A673 (cell line): ENCODE results near the gene SPTLC3. TPM values are rescaled to one million over a fixed set of nuclear protein-coding genes. Genes with fewer than 3 reads are reported as not detected.

Experiments
- BruUV-seq: library from RNA; stranded (reverse); fragments of 400-500 nt; replicated peaks from 2 replicates; lab custom pipeline; 2021; lab: Mats Ljungman, UMichigan
- CTCF ChIA-PET: fragments of 300-600 bp; sonication (Branson Sonifier 250); formaldehyde crosslinking; loops from one replicate; lab custom pipeline; 2022; ENCODE audit warnings: antibody characterized with exemption; lab: Charles Lee
- POLR2A ChIA-PET: fragments of 300-600 bp; sonication (Branson Sonifier 250); formaldehyde crosslinking; loops from one replicate; lab custom pipeline; 2022; ENCODE audit warnings: antibody characterized with exemption; ENCODE audit not compliant: low non-redundant PET; lab: Charles Lee
- DNase-seq: peaks from one replicate; pipeline ENCODE4 v3.0.0-alpha.2; 2015; ENCODE audit warnings: low spot score
- H3K27ac ChIP-seq: fragments of 200-600 bp; sonication (generic); 2 replicates; pipeline ENCODE4 v1.5.1; 2016; ENCODE audit warnings: mixed run types, low read depth, mild to moderate bottlenecking, mixed read lengths, antibody characterized with exemption, low read length; ENCODE audit not compliant: poor library complexity, severe bottlenecking
- H3K27me3 ChIP-seq: fragments of 200-600 bp; sonication (generic); replicated peaks from 2 replicates; pipeline ENCODE4 v1.6.1; 2017; ENCODE audit warnings: mixed run types, low read depth, mild to moderate bottlenecking, mixed read lengths, antibody characterized with exemption, low read length; ENCODE audit not compliant: insufficient read depth, poor library complexity
- H3K36me3 ChIP-seq: fragments of 200-600 bp; sonication (generic); 2 replicates; pipeline ENCODE4 v1.6.1; 2016; ENCODE audit warnings: mixed run types, mild to moderate bottlenecking, mixed read lengths, antibody characterized with exemption, low read length; ENCODE audit not compliant: insufficient read depth, poor library complexity, severe bottlenecking
- H3K4me1 ChIP-seq: fragments of 200-600 bp; sonication (generic); 2 replicates; pipeline ENCODE4 v1.6.1; 2017; ENCODE audit warnings: mixed run types, mild to moderate bottlenecking, mixed read lengths, antibody characterized with exemption, low read length; ENCODE audit not compliant: insufficient read depth, poor library complexity, severe bottlenecking
- H3K4me3 ChIP-seq: fragments of 200-600 bp; sonication (generic); 2 replicates; pipeline ENCODE4 v1.5.1; 2016; ENCODE audit warnings: low read depth, mixed run types, mild to moderate bottlenecking, mixed read lengths, low read length; ENCODE audit not compliant: poor library complexity, severe bottlenecking
- H3K9me3 ChIP-seq: fragments of 200-600 bp; sonication (generic); 2 replicates; pipeline ENCODE4 v1.6.1; 2016; ENCODE audit warnings: mixed run types, low read depth, mild to moderate bottlenecking, mixed read lengths, antibody characterized with exemption, low read length; ENCODE audit not compliant: poor library complexity, severe bottlenecking
- EZH2 ChIP-seq: fragments of 200-600 bp; sonication (generic); IDR thresholded peaks from 2 replicates; pipeline ENCODE4 v1.6.1; 2017; ENCODE audit warnings: borderline replicate concordance, low read depth, mild to moderate bottlenecking, mixed read lengths, antibody characterized with exemption, low read length; ENCODE audit not compliant: poor library complexity, severe bottlenecking
- intact Hi-C: fragments of 100-400 bp; cut with micrococcal nuclease; formaldehyde crosslinking; loops from one replicate; pipeline ENCODE4 v1.10.0; 2022; ENCODE audit not compliant: unreplicated experiment
- total RNA-seq: library from RNA; stranded (reverse); gene quantifications from 2 replicates; pipeline ENCODE4 v1.2.3, GENCODE V29; 2021
- TF ChIP-seq, protein P1 (sequence below): fragments of 300-800, 200-600 bp; sonication (generic); conservative IDR thresholded peaks from 2 replicates; pipeline ENCODE4 v1.5.1; 2017; ENCODE audit warnings: low read depth, mild to moderate bottlenecking, antibody characterized with exemption, low read length, moderate library complexity, mixed read lengths

The SPTLC3 gene
- total RNA-seq, 1 experiment from 2014 or later: 0.06 TPM

GRCh38 chr20:13147071-13147963, 138.5 kb downstream of the SPTLC3 start:
- Histone ChIP-seq H3K4me3 (no peak overlapping the region), H3K4me1 (no peaks in the 10 kb centered on the region), H3K27ac (no peak overlapping the region), H3K27me3 (peaks cover 35% of the 10 kb centered on the region), H3K9me3 (no peaks in the 10 kb centered on the region), H3K36me3 (no peaks in the 10 kb centered on the region)
- no TSS peak for BruUV-seq
- intact Hi-C loops: no loop called here
- ChIA-PET POLR2A (no interaction called here), CTCF (no interaction called here)
- TF ChIP-seq, protein P1, sequence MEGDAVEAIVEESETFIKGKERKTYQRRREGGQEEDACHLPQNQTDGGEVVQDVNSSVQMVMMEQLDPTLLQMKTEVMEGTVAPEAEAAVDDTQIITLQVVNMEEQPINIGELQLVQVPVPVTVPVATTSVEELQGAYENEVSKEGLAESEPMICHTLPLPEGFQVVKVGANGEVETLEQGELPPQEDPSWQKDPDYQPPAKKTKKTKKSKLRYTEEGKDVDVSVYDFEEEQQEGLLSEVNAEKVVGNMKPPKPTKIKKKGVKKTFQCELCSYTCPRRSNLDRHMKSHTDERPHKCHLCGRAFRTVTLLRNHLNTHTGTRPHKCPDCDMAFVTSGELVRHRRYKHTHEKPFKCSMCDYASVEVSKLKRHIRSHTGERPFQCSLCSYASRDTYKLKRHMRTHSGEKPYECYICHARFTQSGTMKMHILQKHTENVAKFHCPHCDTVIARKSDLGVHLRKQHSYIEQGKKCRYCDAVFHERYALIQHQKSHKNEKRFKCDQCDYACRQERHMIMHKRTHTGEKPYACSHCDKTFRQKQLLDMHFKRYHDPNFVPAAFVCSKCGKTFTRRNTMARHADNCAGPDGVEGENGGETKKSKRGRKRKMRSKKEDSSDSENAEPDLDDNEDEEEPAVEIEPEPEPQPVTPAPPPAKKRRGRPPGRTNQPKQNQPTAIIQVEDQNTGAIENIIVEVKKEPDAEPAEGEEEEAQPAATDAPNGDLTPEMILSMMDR: no peak
- TF ChIP-seq EZH2: no peak
- no peak for DNase-seq

DNA sequence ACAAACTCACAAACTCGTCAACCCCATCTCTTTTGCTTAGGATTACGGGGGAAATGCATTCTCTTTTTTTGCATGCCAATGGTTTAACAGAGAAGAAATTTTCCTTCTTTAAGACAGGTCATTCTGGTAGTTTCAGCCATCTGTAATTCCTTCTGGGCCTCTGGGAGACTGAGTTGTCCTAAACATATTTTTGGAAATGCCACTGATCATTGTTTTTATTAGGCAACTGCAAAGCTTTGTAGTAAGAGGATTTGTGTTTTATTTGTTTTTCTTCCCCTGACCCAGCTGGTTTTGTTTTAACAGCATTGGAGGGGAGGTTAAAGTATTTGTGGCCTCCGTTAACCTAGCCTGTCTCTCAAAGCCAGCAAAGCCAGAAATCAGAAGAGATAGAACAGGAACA, 139.2 kb downstream of the SPTLC3 start:
- BruUV-seq: no TSS peak
- DNase-seq: no peak
- no peaks in the 10 kb centered on the region for H3K36me3 ChIP-seq
- intact Hi-C loops: no loop called here
- no peak for TF ChIP-seq EZH2
- TF ChIP-seq, protein P1: no peak
- CTCF ChIA-PET: no interaction called here
- POLR2A ChIA-PET: no interaction called here
- H3K9me3 ChIP-seq: no peaks in the 10 kb centered on the region
- no peak overlapping the region for H3K4me3 ChIP-seq
- no peaks in the 10 kb centered on the region for H3K4me1 ChIP-seq
- no peak overlapping the region for H3K27ac ChIP-seq
- H3K27me3 ChIP-seq: peaks cover 35% of the 10 kb centered on the region

DNA sequence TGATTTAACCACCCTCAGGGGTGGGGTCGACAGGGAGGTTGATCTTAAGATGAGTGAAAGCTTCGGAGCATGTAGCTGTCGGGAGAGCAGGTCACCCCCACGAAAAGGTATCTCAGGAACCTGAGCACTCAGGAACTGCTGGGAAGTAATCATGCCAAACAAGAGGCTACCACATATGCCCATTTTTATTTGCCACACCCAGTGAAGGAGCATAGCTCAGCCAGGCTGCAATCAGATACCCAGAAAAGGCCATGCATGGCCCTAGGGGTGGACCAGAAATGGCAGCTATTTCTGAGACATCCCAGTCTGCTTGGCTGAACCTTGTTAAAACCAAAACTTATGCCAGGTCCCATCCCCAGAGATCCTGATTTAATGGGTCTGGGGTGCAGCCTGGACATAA, 139.6 kb downstream of the SPTLC3 start:
- CTCF ChIA-PET: no interaction called here

More for the DNA sequence above, 139.6 kb downstream of the SPTLC3 start:
- H3K27ac ChIP-seq: no peak overlapping the region
- DNase-seq: no peak
- H3K4me1 ChIP-seq: no peaks in the 10 kb centered on the region
- no peaks in the 10 kb centered on the region for H3K36me3 ChIP-seq
- no TSS peak for BruUV-seq
- peaks cover 35% of the 10 kb centered on the region for H3K27me3 ChIP-seq
- TF ChIP-seq, protein P1: no peak
- no peak for TF ChIP-seq EZH2
- intact Hi-C loops: no loop called here
- no peak overlapping the region for H3K4me3 ChIP-seq
- H3K9me3 ChIP-seq: no peaks in the 10 kb centered on the region
- POLR2A ChIA-PET: no interaction called here
